ENCODE data around the gene DSCAML1.

DNA sequence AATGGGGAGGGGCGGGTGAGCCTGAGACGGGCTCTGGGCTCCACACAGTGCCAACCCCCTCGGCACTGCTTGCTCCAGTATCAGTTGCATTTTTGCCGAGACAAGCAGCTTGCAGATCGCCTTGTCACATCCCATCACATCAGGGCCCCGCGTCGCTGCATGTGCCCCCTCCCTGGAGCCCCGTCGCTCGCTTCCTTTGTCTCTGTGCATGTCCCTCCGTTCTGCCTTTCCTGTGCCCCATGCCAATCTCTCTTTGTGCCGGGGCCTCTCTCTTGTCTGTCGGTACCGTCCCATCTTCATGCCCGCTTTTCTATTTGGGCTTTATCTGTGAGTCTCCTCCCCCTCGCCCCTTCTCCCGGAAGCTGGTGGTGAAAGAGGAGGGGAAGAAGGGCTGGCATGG, 267.2 kb downstream of the DSCAML1 start:
- no peak for TF ChIP-seq CTCF (IDR thresholded peaks at IDR 0.05)
- TF ChIP-seq POLR2A (IDR thresholded peaks at IDR 0.05) = no peak

Data from uterus (tissue), 2 donors.